H9 (cell line): ENCODE measurements around the gene ZCWPW1. TPM values are rescaled to one million over a fixed set of nuclear protein-coding genes. Genes with fewer than 3 reads are reported as not detected.

Experiments
- DNase-seq: peaks from one replicate; pipeline ENCODE4 v3.0.0-alpha.2; 2017
- H2AFZ ChIP-seq: one replicate; pipeline ENCODE4 v1.6.1; 2013; ENCODE audit warnings: mild to moderate bottlenecking, low read length, control low read depth, moderate library complexity
- H2AK5ac ChIP-seq: 2 replicates; pipeline ENCODE4 v1.6.1; 2013; ENCODE audit warnings: low read length, control low read depth, mixed read lengths; ENCODE audit not compliant: insufficient read length
- H2BK120ac ChIP-seq: one replicate; pipeline ENCODE4 v1.6.1; 2013; ENCODE audit warnings: low read depth, mild to moderate bottlenecking, low read length, control low read depth, inconsistent platforms; ENCODE audit not compliant: poor library complexity, severe bottlenecking
- H2BK12ac ChIP-seq: 2 replicates; pipeline ENCODE4 v1.6.1; 2013; ENCODE audit warnings: low read length, control low read depth, mixed read lengths, low read depth; ENCODE audit not compliant: insufficient read length
- H2BK15ac ChIP-seq: 2 replicates; pipeline ENCODE4 v1.6.1; 2013; ENCODE audit warnings: low read depth, low read length, control low read depth
- H2BK20ac ChIP-seq: one replicate; pipeline ENCODE4 v1.6.1; 2013; ENCODE audit warnings: low read depth, mild to moderate bottlenecking, low read length, control low read depth, inconsistent platforms; ENCODE audit not compliant: poor library complexity, severe bottlenecking
- H2BK5ac ChIP-seq: 2 replicates; pipeline ENCODE4 v1.6.1; 2013; ENCODE audit warnings: low read length, control low read depth, mixed read lengths; ENCODE audit not compliant: insufficient read length
- H3K14ac ChIP-seq: 2 replicates; pipeline ENCODE4 v1.6.1; 2013; ENCODE audit warnings: low read length, control low read depth; ENCODE audit not compliant: insufficient read depth
- H3K18ac ChIP-seq: 2 replicates; pipeline ENCODE4 v1.6.1; 2013; ENCODE audit warnings: low read depth, mild to moderate bottlenecking, mixed read lengths, low read length, control low read depth; ENCODE audit not compliant: insufficient read length
- H3K23ac ChIP-seq: 2 replicates; pipeline ENCODE4 v1.6.1; 2013; ENCODE audit warnings: low read length, control low read depth, mixed read lengths, low read depth; ENCODE audit not compliant: insufficient read length
- H3K23me2 ChIP-seq: 2 replicates; pipeline ENCODE4 v1.6.1; 2013; ENCODE audit warnings: low read depth, mild to moderate bottlenecking, mixed read lengths, low read length, control low read depth; ENCODE audit not compliant: insufficient read length, poor library complexity, severe bottlenecking
- H3K27ac ChIP-seq: 2 replicates; pipeline ENCODE4 v1.5.1; 2013; ENCODE audit warnings: low read length, control low read depth, mixed read lengths, low read depth; ENCODE audit not compliant: insufficient read length
- H3K27me3 ChIP-seq: 2 replicates; pipeline ENCODE4 v1.6.1; 2013; ENCODE audit warnings: low read length, control low read depth, inconsistent platforms; ENCODE audit not compliant: insufficient read depth
- H3K4ac ChIP-seq: 2 replicates; pipeline ENCODE4 v1.6.1; 2013; ENCODE audit warnings: low read depth, mild to moderate bottlenecking, control low read depth, inconsistent platforms, low read length, moderate library complexity
- H3K4me1 ChIP-seq: 2 replicates; pipeline ENCODE4 v1.6.1; 2013; ENCODE audit warnings: low read length, control low read depth, inconsistent platforms; ENCODE audit not compliant: insufficient read depth
- H3K4me2 ChIP-seq: 2 replicates; pipeline ENCODE4 v1.6.1; 2013; ENCODE audit warnings: low read length, control low read depth, mixed read lengths; ENCODE audit not compliant: insufficient read length, insufficient read depth
- H3K56ac ChIP-seq: 2 replicates; pipeline ENCODE4 v1.6.1; 2013; ENCODE audit warnings: low read depth, mild to moderate bottlenecking, mixed read lengths, low read length, control low read depth; ENCODE audit not compliant: insufficient read length
- H3K79me1 ChIP-seq: 2 replicates; pipeline ENCODE4 v1.6.1; 2013; ENCODE audit warnings: low read depth, mild to moderate bottlenecking, moderate library complexity, low read length, control low read depth, inconsistent platforms; ENCODE audit not compliant: insufficient read depth, poor library complexity, severe bottlenecking
- H3K79me2 ChIP-seq: 2 replicates; pipeline ENCODE4 v1.6.1; 2013; ENCODE audit warnings: low read length, control low read depth, inconsistent platforms; ENCODE audit not compliant: insufficient read depth
- H3K9ac ChIP-seq: 2 replicates; pipeline ENCODE4 v1.6.1; 2013; ENCODE audit warnings: low read length, control low read depth, mixed read lengths; ENCODE audit not compliant: insufficient read length; ENCODE audit errors: extremely low read depth
- H3K9me3 ChIP-seq: one replicate; pipeline ENCODE4 v1.6.1; 2013; ENCODE audit warnings: low read depth, low read length, inconsistent platforms; ENCODE audit not compliant: control insufficient read depth
- H3T11ph ChIP-seq: one replicate; pipeline ENCODE4 v1.6.1; 2013; ENCODE audit warnings: mild to moderate bottlenecking, low read length, control low read depth, inconsistent platforms
- H4K20me1 ChIP-seq: one replicate; pipeline ENCODE4 v1.6.1; 2013; ENCODE audit not compliant: control insufficient read depth, insufficient read length, insufficient read depth
- H4K5ac ChIP-seq: 2 replicates; pipeline ENCODE4 v1.6.1; 2013; ENCODE audit warnings: low read depth, mild to moderate bottlenecking, mixed read lengths, low read length, control low read depth; ENCODE audit not compliant: insufficient read length
- H4K8ac ChIP-seq: replicated peaks from 2 replicates; pipeline ENCODE4 v1.6.1; 2013; ENCODE audit warnings: low read length, control low read depth, mixed read lengths, low read depth; ENCODE audit not compliant: insufficient read length
- H4K91ac ChIP-seq: 2 replicates; pipeline ENCODE4 v1.6.1; 2013; ENCODE audit warnings: low read depth, mild to moderate bottlenecking, moderate library complexity, mixed read lengths, low read length, control low read depth; ENCODE audit not compliant: insufficient read length
- H3K27ac Mint-ChIP-seq, 3 experiments: 2 replicates in 2 of 3; 3 replicates in 1 of 3; pipeline ENCODE4 v1.8.0; 2020 to 2021; ENCODE audit warnings: mixed read lengths in 3 of 3, mild to moderate bottlenecking in 1 of 3, moderate library complexity in 1 of 3
- H3K27me3 Mint-ChIP-seq: 2 replicates; pipeline ENCODE4 v1.8.0; 2021; ENCODE audit warnings: low read depth, mild to moderate bottlenecking, moderate library complexity, mixed read lengths
- H3K36me3 Mint-ChIP-seq, 3 experiments: 2 replicates in 2 of 3; 3 replicates in 1 of 3; pipeline ENCODE4 v1.8.0; 2020 to 2021; ENCODE audit warnings: low read depth in 3 of 3, mixed read lengths in 3 of 3; ENCODE audit not compliant: insufficient read depth in 1 of 3
- H3K4me1 Mint-ChIP-seq, 2 experiments: 2 replicates each; pipeline ENCODE4 v1.8.0; 2020; ENCODE audit warnings: mixed read lengths in 2 of 2
- H3K4me3 Mint-ChIP-seq, 2 experiments: 2 replicates in 1 of 2; 3 replicates in 1 of 2; pipeline ENCODE4 v1.8.0; 2020 to 2021; ENCODE audit warnings: mild to moderate bottlenecking in 2 of 2, mixed read lengths in 2 of 2, moderate library complexity in 1 of 2
- H3K9me3 Mint-ChIP-seq, 2 experiments: 2 replicates in 1 of 2; 3 replicates in 1 of 2; pipeline ENCODE4 v1.8.0; 2020; ENCODE audit warnings: mild to moderate bottlenecking in 2 of 2, mixed read lengths in 2 of 2, moderate library complexity in 1 of 2
- WGBS: extraction: QIAGEN DNeasy Blood & Tissue Kit; methylation state at CpG from one replicate; pipeline ENCODE4 v1.1.7; 2013; ENCODE audit warnings: missing lambda C conversion rate, low lambda C conversion rate, mixed read lengths; ENCODE audit not compliant: insufficient read length; ENCODE audit errors: extremely low coverage; 5-methylcytosine and 5-hydroxymethylcytosine counted together
- long read RNA-seq: library from polyadenylated mRNA; unstranded; transcript quantifications from one replicate; pipeline ENCODE4 v2.0.0, GENCODE V29; 2020
- total RNA-seq: library from RNA; stranded (reverse); gene quantifications from 2 replicates; pipeline ENCODE4 v1.2.1, GENCODE V29; 2021
- TF ChIP-seq, protein P1 (sequence below): fragments of 200-600 bp; sonication (generic); conservative IDR thresholded peaks from 3 replicates; pipeline ENCODE4 v1.8.0; 2021; ENCODE audit warnings: antibody characterized with exemption, mild to moderate bottlenecking

Gene ZCWPW1, protein sequence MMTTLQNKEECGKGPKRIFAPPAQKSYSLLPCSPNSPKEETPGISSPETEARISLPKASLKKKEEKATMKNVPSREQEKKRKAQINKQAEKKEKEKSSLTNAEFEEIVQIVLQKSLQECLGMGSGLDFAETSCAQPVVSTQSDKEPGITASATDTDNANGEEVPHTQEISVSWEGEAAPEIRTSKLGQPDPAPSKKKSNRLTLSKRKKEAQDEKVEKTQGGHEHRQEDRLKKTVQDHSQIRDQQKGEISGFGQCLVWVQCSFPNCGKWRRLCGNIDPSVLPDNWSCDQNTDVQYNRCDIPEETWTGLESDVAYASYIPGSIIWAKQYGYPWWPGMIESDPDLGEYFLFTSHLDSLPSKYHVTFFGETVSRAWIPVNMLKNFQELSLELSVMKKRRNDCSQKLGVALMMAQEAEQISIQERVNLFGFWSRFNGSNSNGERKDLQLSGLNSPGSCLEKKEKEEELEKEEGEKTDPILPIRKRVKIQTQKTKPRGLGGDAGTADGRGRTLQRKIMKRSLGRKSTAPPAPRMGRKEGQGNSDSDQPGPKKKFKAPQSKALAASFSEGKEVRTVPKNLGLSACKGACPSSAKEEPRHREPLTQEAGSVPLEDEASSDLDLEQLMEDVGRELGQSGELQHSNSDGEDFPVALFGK
- total RNA-seq: 1.1 and 1.3 TPM in 2 replicates
- long read RNA-seq, partial matches to known transcripts: 0 of 3 reads
- long read RNA-seq, other reads (novel, unspliced or antisense): 3 of 3 reads

GRCh38 chr7:100428199-100428966, at the start of gene ZCWPW1:
TSS of gene ZCWPW1 (minus strand) at chr7:100428703. CDS start at chr7:100420649, 8,054 bp downstream.
- Histone ChIP-seq H3K79me1 (peaks cover 3% of the 10 kb centered on the region), H2BK120ac (no peak within 1 kb of the TSS), H3K9me3 (no peaks in the 10 kb centered on the region), H3T11ph (no peak within 1 kb of the TSS), H2BK5ac (no peak within 1 kb of the TSS), H3K14ac (peak within 1 kb of the TSS; percentile 95), H3K4me1 (no peaks in the 10 kb centered on the region), H4K91ac (no peak within 1 kb of the TSS), H4K20me1 (no peaks in the 10 kb centered on the region), H4K5ac (no peak within 1 kb of the TSS), H3K27ac (peak within 1 kb of the TSS; percentile 68), H3K4me2 (peak within 1 kb of the TSS; percentile 68), H3K9ac (peak within 1 kb of the TSS; percentile 86), H3K23me2 (peaks cover 4% of the 10 kb centered on the region), H2BK12ac (no peak within 1 kb of the TSS), H2BK15ac (no peak within 1 kb of the TSS), H3K56ac (no peak within 1 kb of the TSS), H3K23ac (no peak within 1 kb of the TSS), H2AK5ac (no peak within 1 kb of the TSS), H3K18ac (peak within 1 kb of the TSS; percentile 97), H3K79me2 (no peaks in the 10 kb centered on the region; the same call in 1 of the 2 replicates), H3K27me3 (no peaks in the 10 kb centered on the region), H3K4ac (no peak within 1 kb of the TSS; the same call in 1 of the 2 replicates), H2AFZ (no peak within 1 kb of the TSS), H2BK20ac (no peak within 1 kb of the TSS), H4K8ac (no peak within 1 kb of the TSS)
- H3K9me3 Mint-ChIP-seq: peaks cover 4 to 14% of the 10 kb centered on the region in 2 experiments; a peak in 3 of 5 replicates
- no CpG with 5 or more reads among the region's 66 CpGs for WGBS
- TF ChIP-seq, protein P1, sequence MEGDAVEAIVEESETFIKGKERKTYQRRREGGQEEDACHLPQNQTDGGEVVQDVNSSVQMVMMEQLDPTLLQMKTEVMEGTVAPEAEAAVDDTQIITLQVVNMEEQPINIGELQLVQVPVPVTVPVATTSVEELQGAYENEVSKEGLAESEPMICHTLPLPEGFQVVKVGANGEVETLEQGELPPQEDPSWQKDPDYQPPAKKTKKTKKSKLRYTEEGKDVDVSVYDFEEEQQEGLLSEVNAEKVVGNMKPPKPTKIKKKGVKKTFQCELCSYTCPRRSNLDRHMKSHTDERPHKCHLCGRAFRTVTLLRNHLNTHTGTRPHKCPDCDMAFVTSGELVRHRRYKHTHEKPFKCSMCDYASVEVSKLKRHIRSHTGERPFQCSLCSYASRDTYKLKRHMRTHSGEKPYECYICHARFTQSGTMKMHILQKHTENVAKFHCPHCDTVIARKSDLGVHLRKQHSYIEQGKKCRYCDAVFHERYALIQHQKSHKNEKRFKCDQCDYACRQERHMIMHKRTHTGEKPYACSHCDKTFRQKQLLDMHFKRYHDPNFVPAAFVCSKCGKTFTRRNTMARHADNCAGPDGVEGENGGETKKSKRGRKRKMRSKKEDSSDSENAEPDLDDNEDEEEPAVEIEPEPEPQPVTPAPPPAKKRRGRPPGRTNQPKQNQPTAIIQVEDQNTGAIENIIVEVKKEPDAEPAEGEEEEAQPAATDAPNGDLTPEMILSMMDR: no peak
- peaks cover 25% of the 10 kb centered on the region for H3K27me3 Mint-ChIP-seq
- peak within 1 kb of the TSS; percentile 100 for H3K27ac Mint-ChIP-seq
- peaks cover 21 to 30% (median 24%) of the 10 kb centered on the region in 3 experiments for H3K36me3 Mint-ChIP-seq
- peaks cover 28% of the 10 kb centered on the region in 2 experiments for H3K4me1 Mint-ChIP-seq
- peak; percentile 96 for DNase-seq
- H3K4me3 Mint-ChIP-seq: peak within 1 kb of the TSS; percentile 95 to 98
